Neuronal stem cell (in vitro differentiated cells): ENCODE results near the gene TMEM9.
A peak's percentile ranks its signal among the peaks of the same experiment; 100 is the strongest.

Experiments used
- DNase-seq: peaks from one replicate; pipeline ENCODE4 v3.0.0-alpha.2; 2013; ENCODE audit warnings: low spot score
- H2AFZ ChIP-seq: one replicate; pipeline ENCODE4 v1.6.1; 2013; ENCODE audit warnings: mild to moderate bottlenecking, low read length, inconsistent platforms
- H2AK5ac ChIP-seq: 2 replicates; pipeline ENCODE4 v1.6.1; 2013; ENCODE audit warnings: low read depth, mild to moderate bottlenecking, inconsistent platforms, low read length, moderate library complexity, mixed read lengths
- H2BK120ac ChIP-seq: 2 replicates; pipeline ENCODE4 v1.6.1; 2013; ENCODE audit warnings: low read depth, mild to moderate bottlenecking, inconsistent platforms, low read length, moderate library complexity, mixed read lengths
- H2BK12ac ChIP-seq: one replicate; pipeline ENCODE4 v1.6.1; 2013; ENCODE audit warnings: low read length, inconsistent platforms
- H2BK15ac ChIP-seq: 2 replicates; pipeline ENCODE4 v1.6.1; 2013; ENCODE audit warnings: mild to moderate bottlenecking, low read length, inconsistent platforms, mixed read lengths
- H2BK5ac ChIP-seq: one replicate; pipeline ENCODE4 v1.6.1; 2013; ENCODE audit warnings: inconsistent platforms, mild to moderate bottlenecking, low read length, moderate library complexity
- H3K14ac ChIP-seq: one replicate; pipeline ENCODE4 v1.6.1; 2013; ENCODE audit warnings: low read length, inconsistent platforms
- H3K18ac ChIP-seq: 2 replicates; pipeline ENCODE4 v1.6.1; 2013; ENCODE audit warnings: low read length, inconsistent platforms
- H3K23ac ChIP-seq: 2 replicates; pipeline ENCODE4 v1.6.1; 2013; ENCODE audit warnings: low read depth, mild to moderate bottlenecking, mixed read lengths, low read length, inconsistent platforms; ENCODE audit not compliant: poor library complexity
- H3K27ac ChIP-seq: replicated peaks from 3 replicates; pipeline ENCODE4 v1.5.1; 2013; ENCODE audit warnings: low read length, inconsistent platforms
- H3K27me3 ChIP-seq, 3 experiments: 2 replicates each; pipeline ENCODE4 v1.6.1; 2013; ENCODE audit warnings: low read length in 3 of 3, mild to moderate bottlenecking in 2 of 3, inconsistent platforms in 1 of 3, low read depth in 1 of 3, mixed read lengths in 1 of 3, moderate library complexity in 1 of 3; ENCODE audit not compliant: control insufficient read depth in 3 of 3, insufficient read depth in 3 of 3
- H3K36me3 ChIP-seq, 2 donors: replicated peaks in 1 of 2; 2 replicates each; pipeline ENCODE4 v1.6.1; 2013; ENCODE audit warnings: low read length in 2 of 2; ENCODE audit not compliant: control insufficient read depth in 2 of 2, insufficient read depth in 2 of 2
- H3K4ac ChIP-seq: 2 replicates; pipeline ENCODE4 v1.6.1; 2013; ENCODE audit warnings: inconsistent platforms, mild to moderate bottlenecking, low read length, moderate library complexity
- H3K4me1 ChIP-seq, 2 donors: 1 replicate in 1 of 2; 2 replicates in 1 of 2; pipeline ENCODE4 v1.6.1; 2013; ENCODE audit warnings: low read length in 2 of 2, low read depth in 1 of 2; ENCODE audit not compliant: control insufficient read depth in 2 of 2, insufficient read depth in 1 of 2
- H3K4me2 ChIP-seq: one replicate; pipeline ENCODE4 v1.6.1; 2013; ENCODE audit warnings: mild to moderate bottlenecking, low read length, inconsistent platforms; ENCODE audit not compliant: insufficient read depth, poor library complexity, severe bottlenecking
- H3K4me3 ChIP-seq, 2 donors: 2 replicates each; pipeline ENCODE4 v1.5.1; 2013; ENCODE audit warnings: low read length in 2 of 2, mild to moderate bottlenecking in 2 of 2, inconsistent platforms in 1 of 2, moderate library complexity in 1 of 2
- H3K79me1 ChIP-seq: one replicate; pipeline ENCODE4 v1.6.1; 2013; ENCODE audit warnings: low read depth, mild to moderate bottlenecking, inconsistent platforms, low read length, moderate library complexity
- H3K9ac ChIP-seq: one replicate; pipeline ENCODE4 v1.6.1; 2013; ENCODE audit warnings: mild to moderate bottlenecking, low read depth, low read length, inconsistent platforms; ENCODE audit not compliant: poor library complexity
- H3K9me3 ChIP-seq, 2 donors: replicated peaks in 1 of 2; 2 replicates each; pipeline versions ENCODE3 to v1.6.1; 2013; ENCODE audit warnings: low read length in 2 of 2, mild to moderate bottlenecking in 2 of 2, inconsistent platforms in 1 of 2, low read depth in 1 of 2, mixed read lengths in 1 of 2, moderate library complexity in 1 of 2; ENCODE audit not compliant: control insufficient read depth in 2 of 2, insufficient read depth in 1 of 2
- H4K8ac ChIP-seq: one replicate; pipeline ENCODE4 v1.6.1; 2013; ENCODE audit warnings: low read depth, mild to moderate bottlenecking, inconsistent platforms, low read length, moderate library complexity
- H4K91ac ChIP-seq: one replicate; pipeline ENCODE4 v1.6.1; 2013; ENCODE audit warnings: low read length, low read depth, mild to moderate bottlenecking, inconsistent platforms; ENCODE audit not compliant: poor library complexity
- WGBS, 2 donors: extraction: QIAGEN DNeasy Blood & Tissue Kit; methylation state at CpG; one replicate each; pipeline ENCODE4 v1.1.7; 2013; ENCODE audit warnings: missing lambda C conversion rate in 2 of 2, mixed read lengths in 1 of 2; ENCODE audit not compliant: insufficient read length in 2 of 2, insufficient replicate concordance in 1 of 2; ENCODE audit errors: extremely low coverage in 2 of 2; 5-methylcytosine and 5-hydroxymethylcytosine counted together

TMEM9 gene

DNA sequence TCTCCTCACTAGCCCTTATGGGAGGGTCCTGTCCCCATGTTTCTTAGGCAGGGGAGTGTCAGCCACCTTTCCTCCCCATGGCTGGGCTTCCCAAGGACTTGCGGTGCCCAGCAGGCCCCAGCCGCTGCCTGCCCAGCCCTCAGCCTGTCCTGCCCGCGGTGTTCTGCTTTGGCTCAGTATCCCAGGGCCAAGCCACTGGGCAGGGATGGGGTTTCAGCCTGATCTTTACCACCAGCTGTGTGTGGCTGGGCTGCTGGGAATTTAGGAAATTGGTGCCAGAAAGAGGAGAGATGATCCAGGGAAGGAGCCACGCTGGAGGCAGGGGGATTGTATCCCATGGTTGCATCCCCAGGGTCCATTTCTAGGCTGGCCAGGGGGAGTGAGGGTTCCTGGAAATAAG lies 29.5 kb upstream of the TMEM9 start:
- DNase-seq = no peak
- no peak overlapping the region for H4K8ac ChIP-seq
- no peak overlapping the region for H3K9ac ChIP-seq
- no peak overlapping the region for H3K27ac ChIP-seq
- H3K4me3 ChIP-seq = no peak overlapping the region
- no peak overlapping the region for H2BK12ac ChIP-seq
- peak overlapping the region; percentile 56 for H2AK5ac ChIP-seq
- no peak overlapping the region for H2AFZ ChIP-seq
- no peak overlapping the region for H3K18ac ChIP-seq
- H2BK120ac ChIP-seq = no peak overlapping the region
- no peaks in the 10 kb centered on the region for H3K36me3 ChIP-seq
- no peak overlapping the region for H3K14ac ChIP-seq
- no peak overlapping the region for H3K23ac ChIP-seq
- H2BK15ac ChIP-seq = no peak overlapping the region
- H4K91ac ChIP-seq = no peak overlapping the region
- H3K79me1 ChIP-seq = no peaks in the 10 kb centered on the region
- no peaks in the 10 kb centered on the region for H3K9me3 ChIP-seq
- no peak overlapping the region for H3K4ac ChIP-seq
- H3K27me3 ChIP-seq = peaks cover 0 to 66% (median 0%) of the 10 kb centered on the region in 3 experiments
- H3K4me1 ChIP-seq = peaks cover 3 to 4% of the 10 kb centered on the region in 2 donors
- no peak overlapping the region for H3K4me2 ChIP-seq
- no CpG with 5 or more reads among the region's 5 CpGs for WGBS, 2 donors
- H2BK5ac ChIP-seq = no peak overlapping the region

- no peak overlapping the region for H4K8ac ChIP-seq
- H2AK5ac ChIP-seq = no peak overlapping the region
- no peak overlapping the region for H4K91ac ChIP-seq
- no peak overlapping the region for H2AFZ ChIP-seq
- H2BK120ac ChIP-seq = no peak overlapping the region
- no peak overlapping the region for H2BK5ac ChIP-seq
- peaks cover 0 to 62% (median 0%) of the 10 kb centered on the region in 3 experiments for H3K27me3 ChIP-seq
- H2BK15ac ChIP-seq = no peak overlapping the region
- H3K79me1 ChIP-seq = no peaks in the 10 kb centered on the region
- no peaks in the 10 kb centered on the region for H3K36me3 ChIP-seq
- no peaks in the 10 kb centered on the region for H3K9me3 ChIP-seq
- WGBS, 2 donors = no CpG with 5 or more reads among the region's 3 CpGs
- H3K27ac ChIP-seq = no peak overlapping the region
- no peak overlapping the region for H3K14ac ChIP-seq
- H3K4me3 ChIP-seq = no peak overlapping the region
- no peak overlapping the region for H3K9ac ChIP-seq
- H3K4me1 ChIP-seq = peaks cover 3 to 4% of the 10 kb centered on the region in 2 donors
- H2BK12ac ChIP-seq = no peak overlapping the region
- no peak overlapping the region for H3K4me2 ChIP-seq
- H3K23ac ChIP-seq = no peak overlapping the region
- DNase-seq = no peak
- H3K4ac ChIP-seq = no peak overlapping the region
- H3K18ac ChIP-seq = no peak overlapping the region
Measured at GRCh38 chr1:201183209-201183608, 28.9 kb upstream of the TMEM9 start.

- Histone ChIP-seq H2BK5ac (no peak overlapping the region), H3K14ac (no peak overlapping the region), H3K4me1 (peaks cover 4% of the 10 kb centered on the region in 2 donors), H4K8ac (no peak overlapping the region), H3K18ac (no peak overlapping the region), H3K27ac (no peak overlapping the region), H3K9ac (no peak overlapping the region), H2BK12ac (no peak overlapping the region), H2BK15ac (no peak overlapping the region), H3K79me1 (no peaks in the 10 kb centered on the region), H3K27me3 (peaks cover 0 to 58% (median 0%) of the 10 kb centered on the region in 3 experiments), H3K23ac (no peak overlapping the region), H3K36me3 (no peaks in the 10 kb centered on the region), H3K4me2 (no peak overlapping the region), H4K91ac (no peak overlapping the region), H2BK120ac (no peak overlapping the region), H3K4me3 (no peak overlapping the region), H3K4ac (no peak overlapping the region), H2AFZ (no peak overlapping the region), H2AK5ac (no peak overlapping the region), H3K9me3 (no peaks in the 10 kb centered on the region)
- no peak for DNase-seq
- no CpG with 5 or more reads among the region's 2 CpGs for WGBS, 2 donors
Measured at GRCh38 chr1:201181726-201182125, 27.5 kb upstream of the TMEM9 start.

DNA sequence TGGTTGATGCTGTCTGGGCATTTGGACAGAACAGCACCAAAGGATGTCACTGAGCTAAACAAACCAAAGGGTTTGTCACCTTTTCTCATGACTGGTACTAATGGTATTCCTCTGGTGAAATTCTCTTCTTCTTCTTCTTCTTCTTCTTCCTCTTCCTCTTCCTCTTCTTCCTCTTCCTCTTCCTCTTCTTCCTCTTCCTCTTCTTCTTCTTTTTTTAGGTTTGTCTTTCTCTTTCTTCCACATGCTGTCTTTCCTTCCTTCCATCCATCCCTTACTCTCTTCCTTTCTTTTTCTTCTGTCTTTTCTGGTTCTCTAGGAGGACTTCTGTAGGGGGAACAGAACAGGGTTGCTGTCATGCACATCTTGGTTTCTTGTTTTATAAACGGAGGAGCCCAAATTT lies 27.0 kb upstream of the TMEM9 start:
- no peak overlapping the region for H2AK5ac ChIP-seq
- no peak overlapping the region for H3K4me2 ChIP-seq
- no peak overlapping the region for H3K9ac ChIP-seq
- H2BK15ac ChIP-seq = no peak overlapping the region
- no CpG with 5 or more reads among the region's 1 CpG for WGBS, 2 donors
- H3K79me1 ChIP-seq = no peaks in the 10 kb centered on the region
- H3K4me1 ChIP-seq = peaks cover 4% of the 10 kb centered on the region in 2 donors
- H3K23ac ChIP-seq = no peak overlapping the region
- H2BK12ac ChIP-seq = no peak overlapping the region
- no peaks in the 10 kb centered on the region for H3K36me3 ChIP-seq
- H3K27me3 ChIP-seq = peaks cover 0 to 58% (median 0%) of the 10 kb centered on the region in 3 experiments
- H3K18ac ChIP-seq = no peak overlapping the region
- no peak overlapping the region for H3K4me3 ChIP-seq
- H3K14ac ChIP-seq = no peak overlapping the region
- H3K9me3 ChIP-seq = no peaks in the 10 kb centered on the region
- no peak overlapping the region for H2AFZ ChIP-seq
- no peak for DNase-seq
- no peak overlapping the region for H4K8ac ChIP-seq
- H2BK120ac ChIP-seq = no peak overlapping the region
- H2BK5ac ChIP-seq = no peak overlapping the region
- no peak overlapping the region for H3K4ac ChIP-seq
- no peak overlapping the region for H4K91ac ChIP-seq
- H3K27ac ChIP-seq = no peak overlapping the region
